Activated naive CD4-positive, alpha-beta T cell treated with Interleukin-2 at 50 U/mL for 16 hours (primary cell): ENCODE data around the gene RPS2.
A peak's percentile ranks its signal among the peaks of the same experiment; 100 is the strongest.
"Not testable (repeated sequence)": the region's sequence is repeated elsewhere in the genome, so short reads cannot be mapped to it uniquely, and the experiment has no call there.

Experiments used
- DNase-seq: peaks from one replicate; pipeline ENCODE4 v3.0.0-alpha.2; 2020

The RPS2 gene

GRCh38 chr16:1941162-1942046 lies 23.2 kb downstream of the RPS2 start:
- DNase-seq = no peak

- no peak for DNase-seq
Observed at GRCh38 chr16:1940273-1941161, 24.1 kb downstream of the RPS2 start.

- not testable (repeated sequence) for DNase-seq
Observed at GRCh38 chr16:1939833-1940232, 24.8 kb downstream of the RPS2 start.

GRCh38 chr16:1938910-1939309 lies 25.7 kb downstream of the RPS2 start:
- no peak for DNase-seq

GRCh38 chr16:1938316-1938715 lies 26.3 kb downstream of the RPS2 start:
- DNase-seq = no peak

- DNase-seq = no peak
Observed at GRCh38 chr16:1936945-1937479, 27.6 kb downstream of the RPS2 start.

- DNase-seq = no peak
Observed at GRCh38 chr16:1933097-1933661, 31.4 kb downstream of the RPS2 start.

GRCh38 chr16:1932050-1933028 lies 32.3 kb downstream of the RPS2 start:
- DNase-seq = no peak

GRCh38 chr16:1930338-1930720 lies 34.3 kb downstream of the RPS2 start:
- no peak for DNase-seq

GRCh38 chr16:1929578-1930337 lies 34.9 kb downstream of the RPS2 start:
- DNase-seq = peak; percentile 92

- DNase-seq = no peak
Observed at GRCh38 chr16:1929105-1929504, 35.5 kb downstream of the RPS2 start.

- DNase-seq = no peak
Observed at GRCh38 chr16:1926271-1926670, 38.4 kb downstream of the RPS2 start.

- no peak for DNase-seq
Observed at GRCh38 chr16:1924095-1924494, 40.5 kb downstream of the RPS2 start.

GRCh38 chr16:1923299-1924034 lies 41.2 kb downstream of the RPS2 start:
- DNase-seq = peak; percentile 15

- DNase-seq = no peak
Observed at GRCh38 chr16:1922357-1922756, 42.3 kb downstream of the RPS2 start.

GRCh38 chr16:1920727-1921171 lies 43.9 kb downstream of the RPS2 start:
- DNase-seq = no peak

- not testable (repeated sequence) for DNase-seq
Observed at GRCh38 chr16:1920122-1920521, 44.5 kb downstream of the RPS2 start.

GRCh38 chr16:1919327-1919998 lies 45.2 kb downstream of the RPS2 start:
- no peak for DNase-seq
